ENCODE results near the gene PDGFA.

The PDGFA gene

GRCh38 chr7:457814-458510, 61.7 kb downstream of the PDGFA start:
- DNase-seq = no peak

GRCh38 chr7:455110-455928, 64.3 kb downstream of the PDGFA start:
- peak; percentile 35 for DNase-seq

GRCh38 chr7:454356-455109, 65.1 kb downstream of the PDGFA start:
- DNase-seq = no peak

GRCh38 chr7:453597-454306, 65.9 kb downstream of the PDGFA start:
- DNase-seq = no peak

GRCh38 chr7:452791-453455, 66.7 kb downstream of the PDGFA start:
- no peak for DNase-seq

- DNase-seq = no peak
Measured at GRCh38 chr7:452226-452751, 67.4 kb downstream of the PDGFA start.

GRCh38 chr7:451255-452225, 68.1 kb downstream of the PDGFA start:
- no peak for DNase-seq

- no peak for DNase-seq
Measured at GRCh38 chr7:450741-451140, 68.9 kb downstream of the PDGFA start.

GRCh38 chr7:450036-450435, 69.6 kb downstream of the PDGFA start:
- DNase-seq = no peak

GRCh38 chr7:449324-450019, 70.2 kb downstream of the PDGFA start:
- no peak for DNase-seq

GRCh38 chr7:447523-447922, 72.1 kb downstream of the PDGFA start:
- DNase-seq = no peak
